HK-2 (cell line): ENCODE data around the gene ST6GALNAC5.
"Not testable (repeated sequence)": the region's sequence is repeated elsewhere in the genome, so short reads cannot be mapped to it uniquely, and the experiment has no call there.

Experiments used
- DNase-seq: peaks from one replicate; pipeline ENCODE4 v3.0.0-alpha.2; 2018; ENCODE audit not compliant: unreplicated experiment

The ST6GALNAC5 gene

DNA sequence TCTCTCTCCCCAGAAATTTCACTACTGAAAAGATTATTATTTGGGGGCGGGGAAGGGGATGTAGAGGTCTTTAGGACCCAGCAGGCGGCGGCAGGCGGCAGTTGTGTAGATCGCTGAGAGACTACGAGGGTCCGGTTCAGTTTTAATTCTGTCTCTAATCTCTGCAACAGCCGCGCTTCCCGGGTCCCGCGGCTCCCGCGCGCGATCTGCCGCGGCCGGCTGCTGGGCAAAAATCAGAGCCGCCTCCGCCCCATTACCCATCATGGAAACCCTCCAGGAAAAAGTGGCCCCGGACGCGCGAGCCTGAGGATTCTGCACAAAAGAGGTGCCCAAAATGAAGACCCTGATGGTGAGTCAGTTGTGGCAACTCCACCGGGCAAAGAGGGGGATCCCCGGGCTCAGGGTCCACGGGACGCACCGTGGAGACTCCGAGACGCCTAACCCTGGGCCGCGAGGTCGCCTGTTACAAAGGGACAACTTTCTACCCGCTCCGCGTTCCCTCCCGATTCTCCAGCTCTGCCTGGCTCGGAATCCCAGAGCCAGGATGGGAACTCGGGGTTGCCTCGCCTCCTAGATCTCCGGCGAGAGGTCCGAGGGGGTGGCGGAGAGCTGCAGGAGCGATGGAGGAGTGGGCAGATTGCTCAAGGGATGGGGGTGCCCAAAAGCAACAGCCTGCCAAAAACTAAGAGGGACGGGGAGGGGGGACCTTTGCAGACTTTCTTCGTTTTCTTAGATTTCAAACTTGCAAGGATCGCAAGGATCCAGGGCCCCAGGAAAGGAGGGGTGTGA is at the start of gene ST6GALNAC5:
Gene ST6GALNAC5 (plus strand): TSS at position 139 of the 789 bp plus-strand sequence.
- peak; percentile 17 for DNase-seq

DNA sequence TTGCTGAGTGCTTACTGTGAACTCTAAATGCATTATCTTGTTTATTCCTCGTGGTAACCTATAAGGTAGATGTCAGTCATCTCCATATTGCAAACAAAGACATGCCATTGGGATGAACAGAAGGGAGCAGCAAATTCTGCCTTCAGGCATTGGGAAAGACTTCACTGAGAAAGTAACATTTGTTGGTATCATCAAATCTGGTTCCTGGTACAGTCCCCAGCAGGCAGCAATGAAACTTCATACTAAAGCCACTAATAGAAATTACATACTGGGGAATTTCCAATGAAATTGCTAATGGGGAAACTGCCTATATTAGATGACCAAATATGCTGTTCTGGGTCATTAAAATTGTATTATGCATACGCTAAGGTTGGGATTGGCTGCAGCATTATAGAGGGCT is 47.3 kb upstream of the ST6GALNAC5 start:
- no peak for DNase-seq

DNA sequence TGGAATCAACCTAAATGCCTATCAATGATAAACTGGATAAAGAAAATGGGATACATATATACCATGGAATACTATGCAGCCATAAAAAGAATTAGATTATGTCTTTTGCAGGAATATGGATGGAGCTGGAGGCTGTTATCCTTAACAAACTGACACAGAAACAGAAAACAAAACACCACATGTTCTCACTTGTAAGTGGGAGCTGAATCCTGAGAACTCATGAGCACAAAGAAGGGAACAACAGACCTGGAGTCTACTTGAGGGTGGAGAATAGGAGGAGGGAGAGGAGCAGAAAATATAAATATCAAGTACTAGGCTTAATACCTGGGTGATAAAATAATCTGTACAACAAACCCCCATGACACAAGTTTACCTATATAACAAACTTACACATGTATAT is 44.3 kb upstream of the ST6GALNAC5 start:
- DNase-seq: not testable (repeated sequence)

DNA sequence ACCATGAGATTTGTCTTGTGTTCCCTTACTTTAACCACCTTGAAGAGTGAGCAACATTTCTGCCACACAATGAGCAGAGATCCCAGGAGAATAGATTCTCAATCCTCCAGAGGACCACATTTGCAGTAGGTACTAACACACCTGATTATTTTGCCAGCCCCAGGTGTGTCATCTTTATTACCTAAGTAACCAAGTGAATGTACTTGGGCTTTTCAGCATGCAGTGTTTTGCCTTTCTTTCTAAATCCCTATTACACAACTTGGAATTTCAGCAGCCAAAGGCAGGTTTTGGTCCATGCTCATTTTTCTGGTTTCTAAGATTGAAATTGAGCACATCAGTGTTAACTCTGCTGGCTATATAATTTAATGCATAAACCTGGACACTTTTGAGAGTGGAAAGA is 43.2 kb upstream of the ST6GALNAC5 start:
- DNase-seq: no peak

DNA sequence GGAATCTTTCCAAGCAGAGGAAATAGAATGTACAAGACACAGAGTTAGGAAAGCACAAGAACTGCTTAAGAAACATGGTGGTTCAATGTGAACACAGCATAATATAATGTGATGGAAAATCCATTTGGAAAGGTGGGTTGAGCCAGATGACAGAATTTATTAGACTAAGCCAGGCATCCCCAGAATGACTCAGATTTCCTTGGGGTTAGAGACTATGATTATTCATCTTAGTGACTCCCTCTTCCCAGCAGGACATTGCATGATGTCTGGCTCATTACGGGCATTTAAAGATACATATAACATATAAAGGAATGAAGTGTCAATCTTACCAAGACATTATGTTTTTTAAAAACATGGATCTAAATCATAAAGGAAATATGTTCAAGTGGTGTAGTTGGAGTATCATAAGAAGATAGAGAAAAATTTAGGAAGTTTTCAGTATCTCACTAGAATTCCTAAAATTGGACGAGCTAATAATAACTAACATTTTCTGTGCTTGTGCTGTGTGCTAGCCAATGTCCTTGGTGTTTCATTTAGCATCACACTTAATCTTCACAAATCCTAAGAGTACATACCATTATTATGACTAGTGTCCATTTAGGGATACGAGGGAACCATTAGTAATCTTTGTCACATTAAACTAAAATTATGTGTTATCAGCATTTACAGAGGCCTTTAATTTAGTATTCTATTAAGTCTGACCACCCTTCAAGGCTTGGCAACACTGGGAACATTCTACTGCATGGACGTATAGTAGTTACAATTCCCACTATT is 41.0 kb upstream of the ST6GALNAC5 start:
- no peak for DNase-seq

DNA sequence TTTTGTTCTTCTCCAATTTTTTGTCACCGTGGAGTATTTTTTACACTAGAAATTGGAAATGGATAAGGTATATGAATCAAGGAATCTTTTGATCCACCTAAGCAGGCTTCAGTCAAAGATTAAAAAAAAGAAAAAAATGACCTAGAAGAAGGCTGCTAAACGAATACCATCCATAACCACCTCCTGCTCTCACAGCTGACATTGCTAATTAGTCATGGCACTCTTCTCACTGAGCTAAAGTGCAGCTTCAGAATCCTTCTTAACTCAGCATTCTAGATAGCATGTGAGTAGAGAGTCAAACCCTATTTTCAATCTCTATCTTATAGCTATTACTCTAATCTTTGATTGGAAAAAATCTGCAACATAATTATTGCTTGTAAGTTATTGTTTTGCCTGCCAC is 40.2 kb upstream of the ST6GALNAC5 start:
- DNase-seq: no peak

DNA sequence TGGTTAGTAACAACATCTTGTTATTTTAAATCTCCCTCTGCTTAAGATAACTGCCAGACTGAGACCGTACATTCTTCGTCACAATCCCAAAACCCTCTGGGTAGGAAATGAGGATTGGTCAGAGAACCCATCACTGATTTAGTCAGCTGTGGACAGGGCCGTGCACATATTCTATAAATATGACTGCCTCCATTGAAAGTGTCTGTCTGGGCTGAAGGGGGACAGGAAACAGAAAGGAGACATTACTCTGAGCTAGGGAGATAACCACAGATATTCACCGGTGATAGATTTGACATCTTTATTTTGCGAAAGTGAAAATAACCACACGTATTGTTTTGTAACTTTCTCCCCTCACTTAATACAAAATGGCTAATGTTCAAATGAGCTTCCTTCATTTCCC is 36.9 kb upstream of the ST6GALNAC5 start:
- no peak for DNase-seq

DNA sequence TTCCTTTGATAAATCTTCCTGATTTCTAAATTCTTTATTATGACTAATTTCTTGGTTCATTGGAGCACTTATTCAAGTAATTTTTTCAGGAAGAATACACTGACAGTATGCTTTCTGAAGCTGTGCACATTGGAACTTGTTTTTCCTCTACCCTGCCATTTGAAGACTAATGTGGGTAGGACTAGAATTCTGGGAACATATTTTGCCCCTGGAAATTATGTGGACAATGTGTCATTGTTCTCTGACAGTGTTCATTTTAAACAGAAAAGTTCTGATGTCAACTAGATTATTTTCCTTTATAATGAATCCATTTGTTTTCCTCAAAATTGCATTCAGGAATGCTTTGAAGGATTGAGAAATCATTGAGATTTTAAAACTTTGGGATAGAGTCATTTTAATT is 34.8 kb upstream of the ST6GALNAC5 start:
- no peak for DNase-seq

DNA sequence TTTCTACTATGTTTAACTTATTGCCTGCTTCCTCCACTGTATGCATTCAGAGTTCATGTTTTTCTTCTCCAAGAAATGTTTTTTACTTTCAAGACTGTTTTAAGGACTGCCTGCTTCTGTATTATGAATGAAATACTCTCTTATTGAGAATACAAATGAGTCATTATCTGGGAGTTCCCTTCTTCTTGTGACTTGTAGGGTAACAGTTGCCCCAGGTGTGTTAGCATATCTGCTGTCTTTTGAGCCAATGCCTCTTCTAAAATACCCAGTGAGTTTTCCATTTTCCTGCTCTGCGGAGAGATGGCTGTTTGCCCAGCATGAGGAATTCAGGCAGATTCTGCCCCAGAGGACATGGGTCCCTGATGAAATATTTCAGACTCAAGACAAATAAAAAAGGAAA is 34.1 kb upstream of the ST6GALNAC5 start:
- DNase-seq: no peak

DNA sequence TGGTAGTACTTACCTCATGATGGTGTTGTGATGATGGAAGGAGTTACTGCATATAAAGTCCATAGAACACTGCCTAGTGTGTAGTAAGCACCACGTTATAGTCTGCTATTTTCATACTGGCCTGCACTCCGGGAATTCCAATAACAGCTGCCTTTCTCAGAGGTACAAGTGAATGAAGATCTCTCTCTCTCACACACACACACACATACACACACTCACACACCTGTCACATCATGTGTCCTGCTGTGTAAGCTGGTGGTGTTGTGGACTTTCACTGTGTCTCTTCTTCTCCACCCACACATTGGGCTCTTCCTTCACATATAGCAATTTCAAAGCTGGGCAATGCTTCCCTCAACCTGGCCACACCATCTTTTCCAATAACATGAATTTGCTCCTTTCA is 33.4 kb upstream of the ST6GALNAC5 start:
- DNase-seq: no peak

DNA sequence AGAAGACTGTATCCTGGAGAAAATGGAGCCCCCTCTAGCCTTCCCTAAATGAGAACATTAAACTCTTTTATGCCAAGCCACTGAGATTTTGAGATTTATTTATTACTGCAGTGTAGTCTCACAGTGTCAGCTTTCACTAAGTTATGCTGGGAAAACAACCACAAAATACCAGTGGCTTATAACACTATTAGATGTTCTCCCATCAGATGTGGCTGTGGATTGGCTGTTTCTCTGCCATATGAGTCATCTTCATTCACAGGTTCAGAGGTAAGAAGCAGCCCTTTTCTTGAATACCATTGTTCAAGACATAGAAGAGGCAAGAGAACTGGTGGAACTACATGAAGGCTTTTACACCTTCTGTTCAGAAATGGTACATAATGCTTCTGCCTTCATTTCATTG is 32.1 kb upstream of the ST6GALNAC5 start:
- DNase-seq: no peak

DNA sequence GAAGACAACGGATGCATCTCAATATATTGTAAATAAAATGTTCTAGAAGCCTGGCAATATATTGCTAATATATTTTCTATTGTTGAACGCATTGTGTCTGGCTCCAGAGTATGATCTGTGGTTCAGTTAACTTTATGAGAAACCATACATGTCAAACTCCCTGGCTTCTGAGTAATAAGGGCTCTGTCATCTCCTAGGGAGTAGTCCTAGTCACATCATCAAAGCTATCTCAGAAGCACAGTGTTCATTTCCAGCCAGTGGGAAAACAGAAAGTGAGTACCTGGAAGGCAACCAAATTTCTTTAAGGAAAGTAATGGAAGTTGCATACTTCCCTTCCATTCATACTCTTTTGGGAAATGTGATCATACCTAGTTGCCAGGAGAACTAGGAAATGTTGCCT is 27.0 kb upstream of the ST6GALNAC5 start:
- no peak for DNase-seq

DNA sequence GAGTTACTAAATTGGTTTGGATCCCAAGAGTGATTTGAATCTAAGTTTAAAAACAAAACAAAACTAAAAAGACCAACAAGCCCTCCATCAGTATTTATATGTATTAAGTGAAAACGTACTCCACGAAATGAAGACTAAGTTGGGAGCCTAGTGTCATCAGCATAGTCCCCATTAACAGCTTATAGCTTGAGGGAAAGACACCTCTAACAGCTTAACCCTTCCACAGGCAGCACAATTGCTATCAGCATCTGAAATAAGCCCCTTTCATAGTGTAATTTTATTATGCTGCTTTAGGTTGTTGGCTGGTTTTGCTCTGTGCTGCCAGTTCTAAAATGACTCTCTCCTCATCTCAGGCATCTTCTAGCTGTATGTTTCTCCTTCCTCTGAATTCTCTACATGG is 25.8 kb upstream of the ST6GALNAC5 start:
- DNase-seq: no peak

DNA sequence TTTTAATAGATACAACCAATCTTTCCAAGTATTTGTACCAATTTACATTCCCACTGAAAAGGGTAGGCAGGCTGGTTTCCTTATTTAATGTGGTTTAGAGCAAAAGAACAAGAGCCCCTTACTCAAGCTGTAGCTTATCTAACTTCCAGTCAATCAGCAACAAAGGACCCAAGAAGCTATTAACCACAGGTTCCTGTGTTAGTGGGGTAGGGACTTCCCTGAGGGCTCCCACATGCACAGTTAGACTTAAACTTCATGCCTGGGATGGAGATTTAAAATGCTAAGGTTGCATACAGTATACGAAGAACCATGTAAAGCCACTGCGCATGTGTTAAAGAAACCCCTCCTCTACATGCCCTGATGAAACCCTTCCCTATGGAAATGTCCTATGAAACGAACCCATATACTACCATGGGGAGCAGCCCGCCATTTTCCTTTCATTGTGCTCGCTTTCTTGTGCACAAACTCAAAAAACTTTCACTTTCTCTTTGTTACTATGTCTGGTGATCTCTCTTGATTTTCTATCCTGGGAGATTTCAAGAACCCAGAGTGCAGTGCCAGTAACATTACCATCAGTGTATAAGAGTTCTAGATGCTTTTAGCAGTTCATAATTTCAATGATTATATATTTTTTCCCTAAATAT is 23.3 kb upstream of the ST6GALNAC5 start:
- no peak for DNase-seq

DNA sequence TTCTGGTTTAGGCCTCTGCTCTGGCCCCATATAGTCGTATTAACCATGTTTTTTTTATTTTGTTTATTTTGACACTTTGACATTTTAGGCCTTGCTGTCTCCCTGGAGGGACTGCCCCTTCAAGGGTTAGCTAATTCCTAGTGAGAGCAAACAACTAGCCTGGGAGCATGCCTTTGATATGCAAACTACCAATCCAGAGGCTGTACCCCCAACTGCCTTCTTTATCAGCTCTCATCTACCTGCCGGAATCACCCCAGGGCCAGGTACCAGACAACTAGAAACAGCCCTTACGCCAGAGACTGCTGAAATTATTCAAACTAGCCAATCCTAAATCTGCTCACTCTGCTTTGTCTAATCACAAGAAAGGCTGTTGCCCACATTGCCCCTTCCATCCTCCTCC is 13.0 kb upstream of the ST6GALNAC5 start:
- no peak for DNase-seq

DNA sequence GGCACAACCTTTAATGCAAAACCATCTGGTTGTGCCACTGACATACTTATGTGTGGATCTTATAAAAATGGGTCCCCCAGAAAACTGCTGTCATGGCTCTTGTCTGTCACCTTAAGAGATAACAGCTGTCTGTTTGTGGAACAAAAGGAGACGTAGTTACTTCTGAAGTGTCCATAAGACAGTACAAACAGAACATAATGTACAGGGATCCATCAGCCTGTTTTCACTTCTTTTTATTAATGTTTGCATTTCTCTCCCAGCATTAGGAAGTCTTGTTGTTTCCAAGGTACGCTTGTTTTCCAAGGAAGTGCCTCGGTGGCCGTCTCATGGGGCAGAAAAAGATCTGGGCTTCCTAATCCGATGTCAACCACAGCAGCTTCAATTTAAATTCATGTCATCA is 11.2 kb upstream of the ST6GALNAC5 start:
- DNase-seq: no peak

DNA sequence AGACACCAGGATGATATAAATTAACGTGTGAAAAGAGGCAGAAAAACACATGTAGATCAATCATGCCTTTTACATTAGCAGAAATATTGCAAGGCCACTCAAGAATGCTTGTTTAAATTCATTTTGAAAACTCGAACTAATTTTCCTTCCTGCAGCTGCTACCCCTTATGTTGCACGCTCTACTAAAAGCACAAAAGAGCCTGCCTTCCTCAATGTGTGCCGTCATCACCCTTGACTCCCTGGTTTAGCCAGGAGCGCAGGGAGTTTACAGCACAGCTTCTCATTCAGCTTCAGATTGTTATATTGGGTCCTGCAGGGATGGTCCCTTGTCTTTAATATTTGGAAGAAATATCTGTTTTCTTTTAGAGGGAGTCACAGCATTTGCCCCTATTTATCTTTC is 10.1 kb upstream of the ST6GALNAC5 start:
- DNase-seq: no peak

DNA sequence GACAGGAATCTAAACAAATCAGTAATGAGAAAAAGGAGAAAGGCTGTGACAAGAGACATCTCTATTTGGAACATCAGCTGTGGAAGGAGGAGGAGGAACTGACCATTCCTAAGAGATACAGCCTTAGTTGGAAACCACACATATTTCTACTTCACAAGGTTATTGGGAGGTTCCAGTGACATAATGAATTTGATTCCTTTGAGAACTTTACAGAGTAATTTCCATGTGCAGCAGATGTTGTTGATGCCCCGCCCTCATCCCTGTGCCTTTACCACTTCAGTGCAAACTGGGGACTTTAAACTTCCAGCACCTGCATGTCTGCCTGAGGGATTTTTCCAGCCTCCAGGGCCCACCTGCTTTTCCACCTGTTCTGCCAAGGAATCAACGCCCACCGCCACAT is 9.3 kb upstream of the ST6GALNAC5 start:
- no peak for DNase-seq

DNA sequence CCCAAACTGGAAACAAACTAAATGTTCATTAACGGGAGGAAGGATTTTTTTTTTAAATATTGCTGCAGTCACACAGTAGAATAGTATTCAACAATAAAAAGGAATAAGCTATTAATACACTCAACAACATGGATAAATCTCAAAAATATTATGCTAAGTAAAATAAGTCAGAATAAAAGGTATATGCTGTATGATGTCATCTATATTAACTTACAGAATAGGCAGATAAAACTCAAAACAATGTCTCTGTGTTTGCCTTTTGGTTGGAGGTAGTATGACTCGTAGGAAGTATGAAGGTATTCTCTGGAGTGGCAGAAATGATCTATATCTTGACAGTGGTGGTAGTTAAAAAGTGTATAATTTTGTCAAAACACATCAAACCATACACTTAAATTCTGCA is 6.1 kb upstream of the ST6GALNAC5 start:
- no peak for DNase-seq

DNA sequence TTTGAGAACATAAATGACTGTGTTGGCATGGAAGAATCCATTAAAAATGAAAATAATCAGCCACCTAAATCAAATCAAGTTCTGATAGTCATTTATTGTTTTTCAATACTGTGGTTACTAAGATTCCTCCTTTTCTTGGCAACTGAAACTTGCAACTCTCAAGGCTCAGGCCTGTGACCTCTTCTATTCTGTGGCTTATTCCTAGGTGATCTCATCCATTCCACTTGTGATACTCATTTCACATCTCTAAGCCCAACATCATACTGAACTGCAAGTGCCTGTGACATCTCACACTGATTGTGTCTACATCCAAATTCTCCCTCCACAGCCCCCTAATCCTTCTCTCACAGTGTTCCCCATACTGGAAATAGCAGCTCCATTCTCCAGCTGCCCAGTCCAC is 4.8 kb upstream of the ST6GALNAC5 start:
- no peak for DNase-seq

DNA sequence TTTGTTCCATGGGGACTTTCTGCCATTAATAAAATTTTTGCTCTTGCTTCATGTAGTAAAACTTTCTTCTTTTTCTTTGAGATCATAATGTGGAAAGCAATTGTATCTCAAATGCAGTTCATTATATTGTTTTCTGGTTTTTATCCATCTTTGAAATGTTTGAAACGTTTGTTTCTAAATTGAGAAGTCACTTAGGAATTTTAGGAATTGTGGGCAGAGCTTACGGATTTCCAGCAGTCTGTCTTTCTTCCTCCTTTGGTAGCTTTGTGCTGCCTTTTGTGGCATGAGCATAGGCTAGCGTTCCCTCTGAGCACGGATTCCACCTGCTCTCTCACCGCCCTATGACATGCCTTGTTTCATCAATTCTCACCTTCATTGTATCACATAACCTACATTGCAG is 2.9 kb upstream of the ST6GALNAC5 start:
- DNase-seq: no peak

DNA sequence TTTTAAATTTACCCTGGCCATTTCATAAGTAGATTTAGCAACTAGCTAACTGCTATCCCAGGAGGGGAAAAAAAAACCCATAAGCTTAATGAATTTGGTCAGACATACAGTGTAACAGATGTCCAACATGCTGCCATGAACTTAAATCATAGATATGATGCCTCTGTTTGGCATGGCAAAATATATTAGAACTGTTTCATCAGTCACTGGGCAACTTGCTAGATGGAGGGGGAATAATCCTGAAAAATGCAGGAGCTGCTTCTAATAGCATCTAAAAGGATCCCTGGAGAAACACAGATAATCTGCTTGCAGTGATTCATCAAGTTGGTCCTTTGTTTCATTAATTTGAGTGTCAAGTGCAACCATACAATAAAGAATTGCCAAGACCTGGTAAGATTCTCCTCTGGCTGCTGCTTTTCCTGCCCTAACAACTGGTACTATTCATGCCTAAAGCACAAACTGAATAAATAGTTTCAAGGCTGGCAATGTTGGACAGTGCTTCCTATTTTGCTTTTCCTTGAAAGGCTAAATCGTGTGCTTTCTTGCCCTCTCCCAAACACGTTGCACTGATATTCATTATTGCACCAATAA is 1.5 kb upstream of the ST6GALNAC5 start:
- no peak for DNase-seq

DNA sequence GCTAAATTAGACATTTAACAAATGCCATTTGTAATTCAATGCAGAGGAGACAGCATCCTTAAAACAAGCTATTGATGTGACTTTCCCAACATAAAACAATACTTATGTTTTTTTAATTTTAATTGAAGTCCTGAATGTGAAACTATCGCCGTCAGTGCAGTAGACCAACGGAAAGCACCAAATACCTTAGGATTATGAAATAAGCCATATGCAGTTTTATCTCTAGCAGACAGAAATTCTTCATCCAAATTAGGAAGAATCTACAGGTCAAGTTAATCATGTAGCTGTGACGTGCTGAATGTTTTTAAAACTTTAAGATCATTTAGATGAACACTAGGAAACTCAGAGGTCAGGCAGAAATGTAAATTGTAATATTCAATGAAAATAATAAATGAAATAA is 714 bp upstream of the ST6GALNAC5 start:
- no peak for DNase-seq
